ENCODE data around the gene TNXB.

GRCh38 chr6:32074996-32075532 is 34.1 kb downstream of the TNXB start:
- TF ChIP-seq EP300 (IDR thresholded peaks at IDR 0.05; ENCODE audit: borderline replicate concordance) (no peak), RAD21 (IDR thresholded peaks at IDR 0.05; ENCODE audit: low read depth) (no peak), TAF1 (IDR thresholded peaks at IDR 0.05; ENCODE audit: low read depth) (no peak), REST (IDR thresholded peaks at IDR 0.05; ENCODE audit: low read depth) (no peak)

All from Ishikawa (cell line).